ENCODE results near the gene B3GAT1. TPM values are rescaled to one million over a fixed set of nuclear protein-coding genes. Genes with fewer than 3 reads are reported as not detected.
A peak's percentile ranks its signal among the peaks of the same experiment; 100 is the strongest.

B3GAT1 gene
- total RNA-seq, 2 donors from 2014 or later = 0.17 to 0.18 TPM

DNA sequence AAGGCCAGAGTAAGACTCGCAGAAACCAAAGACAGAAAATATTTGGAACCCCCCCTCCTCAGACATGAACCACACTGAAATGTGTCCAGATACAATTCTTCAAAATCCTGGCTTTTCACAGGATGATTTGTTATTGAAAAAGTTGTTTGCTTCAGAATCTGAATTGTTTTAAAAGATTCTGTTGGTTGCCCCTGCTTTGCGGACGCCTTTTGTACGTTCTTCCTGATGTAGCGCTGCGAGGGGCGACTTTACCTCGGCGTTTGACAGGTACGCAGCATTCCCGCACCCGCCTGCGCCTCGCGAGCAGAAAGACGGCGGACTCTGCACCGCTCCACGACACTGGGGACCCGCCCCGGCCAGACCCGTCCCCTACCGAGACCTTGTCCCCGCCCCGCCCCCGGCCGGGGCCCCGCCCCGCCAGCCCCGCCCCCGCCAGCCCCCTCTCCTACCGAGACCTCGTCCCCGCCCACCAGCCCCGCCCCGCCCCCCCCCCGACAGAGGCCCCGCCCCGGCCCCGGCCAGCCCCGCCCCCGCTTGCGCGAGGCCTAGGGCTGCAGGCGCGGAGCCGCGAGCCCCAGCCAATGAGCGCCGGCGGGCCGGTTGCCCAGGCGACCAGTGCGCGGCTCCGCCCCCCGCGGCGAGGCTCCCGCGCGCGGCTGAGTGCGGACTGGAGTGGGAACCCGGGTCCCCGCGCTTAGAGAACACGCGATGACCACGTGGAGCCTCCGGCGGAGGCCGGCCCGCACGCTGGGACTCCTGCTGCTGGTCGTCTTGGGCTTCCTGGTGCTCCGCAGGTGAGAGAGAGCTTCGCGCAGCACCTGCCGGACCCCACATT lies 80.5 kb downstream of the B3GAT1 start, which contains the start of gene GLB1L2:
TSS of gene GLB1L2 (plus strand) at position 635 of the 835 bp plus-strand sequence. CDS start at position 709, 74 bp downstream.
- Mint-ChIP-seq H3K4me1 (peaks cover 11% of the 10 kb centered on the region), H3K36me3 (ENCODE audit: low read depth) (no peaks in the 10 kb centered on the region), H3K27ac (peak within 1 kb of the TSS; percentile 16), H3K4me3 (peak within 1 kb of the TSS; percentile 89), H3K27me3 (peaks cover 30% of the 10 kb centered on the region)
- peak; percentile 70 to 81 (median 79) for DNase-seq
- no peaks in the 10 kb centered on the region for H3K9me3 ChIP-seq (ENCODE audit: control insufficient read depth, low read length, poor library complexity, severe bottlenecking)
- ATAC-seq = peak; percentile 96

DNA sequence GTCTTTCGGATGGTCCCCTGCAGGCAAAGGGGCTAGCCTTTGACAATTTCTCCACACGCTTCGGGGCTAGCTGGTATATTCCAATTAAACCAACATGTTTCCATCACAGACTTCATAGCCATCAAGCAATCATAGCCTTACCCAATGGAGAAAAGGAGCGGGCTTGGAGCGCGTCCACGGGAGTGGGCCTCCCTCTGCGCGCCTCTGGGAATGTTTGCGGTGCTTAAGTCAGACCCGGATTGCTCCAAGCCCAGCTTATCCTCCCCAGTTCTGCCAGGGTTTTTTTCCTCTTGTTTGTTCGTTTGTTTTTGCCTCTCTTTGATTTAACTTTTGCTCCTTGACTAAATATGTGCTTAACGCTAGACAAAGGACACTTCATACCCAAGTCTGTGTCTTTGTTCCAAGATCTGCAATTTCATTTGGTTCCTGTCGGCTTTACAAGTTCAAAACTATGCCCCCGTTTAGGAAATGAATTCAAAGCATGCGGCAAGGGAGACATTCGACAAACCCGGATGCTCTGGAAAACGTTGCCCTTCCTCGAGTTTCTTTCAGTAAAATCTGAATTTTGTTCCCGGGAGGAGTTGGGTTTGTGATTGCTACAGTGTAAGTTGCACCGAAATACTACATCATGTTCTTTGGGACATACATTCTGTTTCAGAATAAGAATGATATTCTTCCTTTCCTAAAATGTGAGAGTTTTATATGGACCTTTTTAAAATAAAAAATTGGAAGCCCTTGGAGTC lies 81.3 kb downstream of the B3GAT1 start:
- Mint-ChIP-seq H3K4me1 (peaks cover 11% of the 10 kb centered on the region), H3K4me3 (peak overlapping the region; percentile 89), H3K36me3 (ENCODE audit: low read depth) (no peaks in the 10 kb centered on the region), H3K27me3 (peaks cover 27% of the 10 kb centered on the region), H3K27ac (peak overlapping the region; percentile 16)
- ATAC-seq (no peak), DNase-seq (no peak)
- H3K9me3 ChIP-seq (ENCODE audit: control insufficient read depth, low read length, poor library complexity, severe bottlenecking) = no peaks in the 10 kb centered on the region

Other genes with a start within 250 kb of the B3GAT1 start
- gene NCAPD3, start 188.3 kb downstream of the B3GAT1 start, total RNA-seq = 10 to 100 TPM; 26.8 to 31.4 TPM
- 10 to 100 TPM; 49.9 to 51.1 TPM for gene VPS26B, start 187.6 kb downstream of the B3GAT1 start, total RNA-seq
- gene THYN1, start 158.9 kb downstream of the B3GAT1 start, total RNA-seq = 10 to 100 TPM; 32.9 to 36.5 TPM
- gene ACAD8, start 158.7 kb downstream of the B3GAT1 start, total RNA-seq = 10 to 100 TPM; 20.3 to 23.6 TPM
- gene GLB1L3, start 135.9 kb downstream of the B3GAT1 start, total RNA-seq = 1 to 10 TPM; 2.0 to 2.2 TPM
- gene GLB1L2, start 80.3 kb downstream of the B3GAT1 start, total RNA-seq = under 1 TPM; 0.37 to 0.73 TPM

Measured in T-helper 17 cell (primary cell).